Effector CD4-positive, alpha-beta T cell (primary cell): ENCODE measurements around the gene PATL2.
"Not testable (repeated sequence)": the region's sequence is repeated elsewhere in the genome, so short reads cannot be mapped to it uniquely, and the experiment has no call there.

Experiments used
- DNase-seq: peaks from one replicate; pipeline ENCODE4 v3.0.0-alpha.2; 2020

PATL2 gene

GRCh38 chr15:44689318-44689717, 21.8 kb downstream of the PATL2 start:
- not testable (repeated sequence) for DNase-seq

- DNase-seq, result peak; percentile 64
These were observed 28.1 kb downstream of the PATL2 start for GRCh38 chr15:44682809-44683682.

GRCh38 chr15:44682211-44682610, 28.9 kb downstream of the PATL2 start:
- DNase-seq, result no peak

GRCh38 chr15:44676676-44677075, 34.4 kb downstream of the PATL2 start:
- no peak for DNase-seq

- no peak for DNase-seq
These were observed 35.2 kb downstream of the PATL2 start for GRCh38 chr15:44675911-44676310.

- DNase-seq, result no peak
These were observed 37.5 kb downstream of the PATL2 start for GRCh38 chr15:44673639-44674038.

GRCh38 chr15:44670087-44670950, 40.8 kb downstream of the PATL2 start:
- DNase-seq, result no peak

- DNase-seq, result no peak
These were observed 42.2 kb downstream of the PATL2 start for GRCh38 chr15:44668921-44669320.

- no peak for DNase-seq
These were observed 44.1 kb downstream of the PATL2 start for GRCh38 chr15:44667039-44667360.

GRCh38 chr15:44666210-44667038, 44.7 kb downstream of the PATL2 start:
- DNase-seq, result no peak

- DNase-seq, result peak; percentile 91
These were observed 47.5 kb downstream of the PATL2 start, which contains the start of gene SPG11 for GRCh38 chr15:44663410-44664308. SPG11 (minus strand) TSS chr15:44663662; CDS start chr15:44663647, 15 bp downstream.

- DNase-seq, result peak; percentile 79
These were observed 48.4 kb downstream of the PATL2 start for GRCh38 chr15:44662478-44663409.

GRCh38 chr15:44661576-44661975, 49.5 kb downstream of the PATL2 start:
- no peak for DNase-seq

GRCh38 chr15:44659056-44659455, 52.1 kb downstream of the PATL2 start:
- DNase-seq, result no peak

GRCh38 chr15:44657378-44657777, 53.7 kb downstream of the PATL2 start:
- DNase-seq, result no peak

- DNase-seq, result no peak
These were observed 54.2 kb downstream of the PATL2 start for GRCh38 chr15:44656913-44657312.

GRCh38 chr15:44656298-44656697, 54.8 kb downstream of the PATL2 start:
- DNase-seq, result no peak

GRCh38 chr15:44654858-44655257, 56.3 kb downstream of the PATL2 start:
- no peak for DNase-seq

GRCh38 chr15:44647637-44648036, 63.5 kb downstream of the PATL2 start:
- no peak for DNase-seq

GRCh38 chr15:44647036-44647435, 64.1 kb downstream of the PATL2 start:
- no peak for DNase-seq

GRCh38 chr15:44646460-44646859, 64.7 kb downstream of the PATL2 start:
- no peak for DNase-seq
